Superior temporal gyrus (tissue), 1 donor: ENCODE measurements around the gene PASK.

Source experiments
- DNase-seq: peaks from one replicate; pipeline ENCODE4 v3.0.0-alpha.2; 2016; ENCODE audit errors: extremely low spot score

Gene PASK

GRCh38 chr2:241148239-241148638, 1.0 kb downstream of the PASK start:
- DNase-seq: no peak

DNA sequence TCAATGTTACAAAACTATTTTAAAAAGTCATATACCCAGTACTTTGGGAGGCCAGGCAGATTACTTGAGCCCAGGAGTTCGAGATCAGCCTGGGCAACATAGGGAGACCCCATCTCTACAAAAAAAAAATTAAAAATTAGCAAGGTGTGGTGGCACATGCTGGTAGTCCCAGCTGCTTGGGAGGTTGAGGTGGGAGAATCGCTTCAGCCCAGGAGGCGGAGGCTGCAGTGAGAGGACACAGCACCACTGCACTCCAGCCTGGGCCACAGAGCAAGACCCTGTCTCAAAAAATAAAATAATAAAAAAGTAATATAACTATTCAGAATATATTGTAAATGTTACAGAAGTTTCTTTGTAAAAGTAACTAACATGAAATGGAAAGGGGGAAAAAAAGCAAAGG, 1.9 kb downstream of the PASK start:
- DNase-seq: no peak

DNA sequence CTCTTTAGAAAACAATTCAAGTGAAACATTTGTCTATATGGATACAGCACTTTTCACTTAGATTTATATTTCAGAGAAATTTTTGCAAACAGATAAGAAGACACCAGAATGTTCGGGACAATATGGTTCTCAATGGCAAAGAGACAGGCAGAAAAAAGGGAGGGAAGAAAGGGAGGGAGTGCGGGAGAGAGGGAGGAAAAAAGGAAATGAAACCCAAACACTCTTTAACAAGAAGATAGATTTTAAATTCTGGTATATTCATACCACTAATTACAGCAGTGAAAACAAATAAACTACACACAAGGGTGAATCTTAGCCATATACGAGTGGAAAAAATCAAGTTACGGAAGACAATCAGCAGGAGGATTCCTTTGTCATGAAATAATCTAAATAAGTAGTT, 3.0 kb downstream of the PASK start:
- no peak for DNase-seq

GRCh38 chr2:241142593-241142992, 6.7 kb downstream of the PASK start:
- no peak for DNase-seq

- no peak for DNase-seq
Measured at GRCh38 chr2:241142063-241142462, 7.2 kb downstream of the PASK start.

- DNase-seq: no peak
Measured at GRCh38 chr2:241141214-241141770, 8.0 kb downstream of the PASK start.

DNA sequence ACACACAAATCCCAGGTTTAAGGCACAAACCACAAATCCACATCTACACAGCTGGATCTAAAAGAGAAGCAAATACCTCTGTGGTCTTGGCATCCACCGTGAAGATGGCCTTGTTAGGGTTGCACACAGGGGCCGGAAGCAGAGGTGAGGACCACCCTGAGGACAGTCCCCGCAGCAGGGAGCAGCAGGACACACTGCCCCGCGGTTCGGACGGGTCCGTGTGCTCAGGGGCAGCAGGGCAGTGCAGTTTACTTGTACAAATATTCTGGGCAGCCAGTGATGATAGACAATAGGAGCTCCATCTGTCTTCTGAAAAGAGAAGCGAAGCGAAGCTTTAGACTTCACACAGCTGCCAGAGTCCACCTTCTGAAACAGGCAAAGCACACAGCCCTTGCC, 8.8 kb downstream of the PASK start:
- DNase-seq: no peak

DNA sequence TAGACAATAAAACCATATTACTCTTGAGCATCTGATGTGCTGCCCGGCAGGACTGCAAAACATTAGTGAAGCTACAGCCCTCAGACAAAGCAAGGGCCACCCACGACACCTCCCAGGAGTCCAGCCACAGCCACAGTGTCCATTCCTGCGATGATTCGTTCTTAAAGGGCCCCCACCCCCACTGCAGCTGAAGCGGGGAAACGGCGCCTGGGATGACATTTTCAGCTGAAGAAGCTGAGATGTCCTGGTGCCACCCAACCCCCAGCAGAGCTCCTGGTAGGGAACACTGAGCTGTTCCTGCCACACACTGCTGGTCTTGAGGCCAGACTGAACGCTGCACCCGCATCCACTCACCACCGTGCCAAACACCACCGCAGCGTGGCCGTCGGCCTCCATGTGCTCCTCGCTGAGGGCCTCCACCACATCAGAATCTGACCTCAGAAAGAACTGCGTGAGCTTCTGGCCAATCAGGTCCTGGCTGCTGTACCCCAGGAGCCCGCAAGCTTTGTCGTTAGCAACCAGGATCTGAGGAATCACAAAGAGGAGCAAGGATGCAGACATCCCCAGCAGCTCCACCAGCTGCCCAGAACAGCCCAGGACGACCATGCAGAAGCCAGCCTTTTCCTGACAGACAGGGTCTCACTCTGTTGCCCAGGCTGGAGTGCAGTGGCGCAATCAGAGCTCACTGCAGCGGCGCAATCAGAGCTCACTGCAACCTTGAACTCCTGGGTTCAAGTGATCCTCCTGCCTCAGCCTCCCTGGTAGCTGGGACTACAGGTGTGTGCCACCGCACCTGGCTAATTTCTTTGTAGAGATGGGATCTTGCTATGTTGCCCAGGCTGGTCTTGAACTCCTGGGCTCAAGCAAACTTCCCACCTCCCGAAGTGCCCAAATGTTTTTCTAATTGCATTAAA, 9.5 kb downstream of the PASK start:
- no peak for DNase-seq

- DNase-seq: no peak
Measured at GRCh38 chr2:241138471-241138870, 10.8 kb downstream of the PASK start.

DNA sequence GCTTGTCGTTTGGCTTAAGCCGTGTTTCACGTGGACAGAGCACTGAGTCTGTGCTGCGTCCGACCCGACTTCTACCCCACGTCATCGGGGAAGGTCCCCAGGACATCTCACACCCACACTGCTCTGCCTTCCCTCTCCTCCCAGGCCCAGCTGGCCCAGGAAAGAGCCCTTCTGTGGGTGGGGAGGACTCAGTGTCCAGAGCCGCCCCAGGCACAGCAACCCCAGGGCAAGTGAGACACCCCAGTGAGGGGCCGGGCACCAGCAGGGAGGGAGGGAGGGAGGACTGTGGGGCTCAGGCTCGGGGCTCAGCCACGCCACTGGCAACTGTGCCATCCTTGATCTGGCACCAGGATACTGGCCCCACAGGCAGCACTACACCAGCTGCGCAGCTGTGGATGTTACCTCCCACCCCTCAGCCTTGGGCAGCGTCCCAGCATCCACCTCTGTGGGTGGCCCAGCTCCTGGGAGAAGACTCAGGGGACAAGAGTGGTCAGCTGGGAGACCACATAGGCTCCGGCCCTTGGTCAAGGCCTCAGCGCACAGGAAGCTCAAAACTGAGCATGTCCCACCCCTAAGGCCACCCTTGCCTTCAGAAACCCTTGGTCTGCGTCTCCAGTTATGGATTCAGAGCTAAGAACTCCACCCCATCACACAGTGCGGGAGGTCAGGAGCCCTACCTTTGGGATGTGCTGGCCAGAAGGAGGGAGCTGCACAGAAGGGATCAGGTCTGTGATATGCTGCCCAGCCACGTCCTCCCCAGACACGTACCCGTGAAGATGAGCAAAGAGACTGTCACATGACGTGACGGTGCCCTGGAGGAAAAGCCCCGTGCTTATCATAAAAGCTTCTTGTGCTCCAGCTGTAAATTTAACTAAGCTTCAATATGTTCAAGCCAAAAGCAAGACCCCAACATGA, 11.7 kb downstream of the PASK start:
- DNase-seq: no peak

- DNase-seq: no peak
Measured at GRCh38 chr2:241136661-241137260, 12.5 kb downstream of the PASK start.

- no peak for DNase-seq
Measured at GRCh38 chr2:241136191-241136590, 13.1 kb downstream of the PASK start.

GRCh38 chr2:241135737-241136136, 13.5 kb downstream of the PASK start:
- DNase-seq: no peak

- no peak for DNase-seq
Measured at GRCh38 chr2:241134711-241135110, 14.6 kb downstream of the PASK start.

- DNase-seq: no peak
Measured at GRCh38 chr2:241133436-241133820, 15.8 kb downstream of the PASK start.

- DNase-seq: no peak
Measured at GRCh38 chr2:241132538-241133435, 16.5 kb downstream of the PASK start.

GRCh38 chr2:241131531-241131930, 17.7 kb downstream of the PASK start:
- DNase-seq: no peak

DNA sequence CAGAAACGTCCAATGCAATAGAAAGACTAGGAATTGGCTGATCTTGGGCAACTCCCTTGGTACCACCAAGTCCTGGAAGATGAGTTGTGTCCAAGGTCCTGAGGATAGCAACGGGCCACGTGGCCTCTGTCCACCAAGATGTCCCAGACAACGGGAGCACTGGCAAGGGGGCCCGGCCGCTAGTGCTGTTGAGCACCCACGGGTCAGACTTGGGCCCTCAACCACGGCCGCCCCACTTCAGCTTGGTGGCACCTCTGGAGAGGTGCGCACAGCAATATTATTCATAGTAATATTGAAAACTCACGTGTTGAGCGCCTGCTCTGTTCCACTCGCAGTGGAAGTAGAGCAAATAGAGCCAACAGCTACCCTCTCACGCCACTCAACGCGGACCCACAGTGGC, 19.0 kb downstream of the PASK start:
- DNase-seq: no peak

DNA sequence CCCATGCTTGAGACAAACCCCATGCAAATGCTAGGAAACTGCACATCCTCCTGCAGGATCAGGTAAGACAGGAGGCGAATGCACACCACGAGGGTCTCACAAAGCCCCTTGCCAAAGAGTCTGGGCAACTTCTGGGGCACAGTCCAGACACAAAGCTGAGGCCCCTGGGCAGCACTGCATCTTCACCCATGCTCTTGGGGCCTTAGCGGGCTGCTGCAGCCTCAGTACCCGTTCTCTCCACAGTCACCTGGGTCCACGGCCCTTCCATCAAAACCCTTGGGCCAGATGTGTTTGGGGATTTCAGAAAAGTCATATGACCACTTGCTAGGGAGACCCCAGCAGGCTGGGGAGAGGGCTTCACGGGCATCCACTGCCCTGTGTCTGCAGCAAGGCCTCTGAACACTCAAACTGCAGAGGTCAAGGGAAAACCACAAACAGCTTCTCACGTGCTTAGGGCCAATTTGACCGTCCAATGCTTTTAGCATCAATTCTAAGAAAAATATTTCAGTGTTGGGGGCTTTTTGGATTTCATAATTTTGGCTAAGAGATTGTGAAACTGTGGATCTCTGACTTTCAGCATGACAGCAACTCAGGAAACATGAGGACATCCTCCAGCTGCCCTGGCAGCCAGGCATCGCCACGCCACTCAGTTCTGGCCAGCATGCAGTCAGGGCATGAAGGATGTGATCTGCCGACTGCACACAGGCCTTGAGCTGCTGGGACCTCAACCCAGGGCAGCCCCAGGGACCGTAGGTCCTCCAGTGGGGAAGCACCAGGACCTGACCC, 20.0 kb downstream of the PASK start:
- no peak for DNase-seq

GRCh38 chr2:241128266-241128665, 21.0 kb downstream of the PASK start:
- no peak for DNase-seq
